GM23248 (cell line): ENCODE data around the gene TAS2R7.

Source experiments
- EZH2 ChIP-seq: fragments of 200-600 bp; sonication (generic); IDR thresholded peaks from 2 replicates; pipeline ENCODE4 v1.6.1; 2018; ENCODE audit warnings: antibody characterized with exemption, mild to moderate bottlenecking; ENCODE audit not compliant: insufficient read depth, poor library complexity, severe bottlenecking
- EZH2phosphoT487 ChIP-seq: fragments of 200-600 bp; sonication (generic); IDR thresholded peaks from 2 replicates; pipeline ENCODE4 v1.6.1; 2018; ENCODE audit warnings: antibody characterized with exemption, moderate library complexity, mild to moderate bottlenecking, low read depth; ENCODE audit not compliant: insufficient read depth

- TF ChIP-seq EZH2 (no peak), EZH2phosphoT487 (no peak)
Measured at GRCh38 chr12:10771132-10771733, 31.2 kb downstream of the TAS2R7 start.
